DMS153 treated with DMSO at 0.1 percent for 48 hours (cell line): Measurements from ENCODE around the gene SEC22C.
"Not testable (repeated sequence)": the region's sequence is repeated elsewhere in the genome, so short reads cannot be mapped to it uniquely, and the experiment has no call there.

Source experiments
- DNase-seq: peaks from one replicate; lab custom pipeline; 2025; ENCODE audit not compliant: unreplicated experiment; lab: John Stamatoyannopoulos, UW

SEC22C gene

GRCh38 chr3:42582474-42583070 lies 805 bp upstream of the SEC22C start:
- DNase-seq: no peak

GRCh38 chr3:42581400-42581708 lies 413 bp downstream of the SEC22C start:
- DNase-seq: no peak

- not testable (repeated sequence) for DNase-seq
Observed at GRCh38 chr3:42579346-42579745, 2.4 kb downstream of the SEC22C start.

GRCh38 chr3:42578054-42578453 lies 3.7 kb downstream of the SEC22C start:
- DNase-seq: no peak

- DNase-seq: no peak
Observed at GRCh38 chr3:42575137-42575741, 6.5 kb downstream of the SEC22C start.

GRCh38 chr3:42572278-42572677 lies 9.5 kb downstream of the SEC22C start:
- no peak for DNase-seq

- DNase-seq: no peak
Observed at GRCh38 chr3:42569593-42570142, 12.1 kb downstream of the SEC22C start.

- no peak for DNase-seq
Observed at GRCh38 chr3:42562047-42562907, 19.5 kb downstream of the SEC22C start.

- DNase-seq: no peak
Observed at GRCh38 chr3:42557854-42558253, 23.9 kb downstream of the SEC22C start.

GRCh38 chr3:42556817-42557216 lies 24.9 kb downstream of the SEC22C start:
- not testable (repeated sequence) for DNase-seq

- DNase-seq: no peak
Observed at GRCh38 chr3:42556089-42556632, 25.6 kb downstream of the SEC22C start.

- DNase-seq: no peak
Observed at GRCh38 chr3:42552830-42553229, 28.9 kb downstream of the SEC22C start.

GRCh38 chr3:42550250-42550649 lies 31.5 kb downstream of the SEC22C start:
- no peak for DNase-seq

- no peak for DNase-seq
Observed at GRCh38 chr3:42549131-42549530, 32.6 kb downstream of the SEC22C start.

- peak; percentile 24 for DNase-seq
Observed at GRCh38 chr3:42547401-42547945, 34.3 kb downstream of the SEC22C start.

GRCh38 chr3:42546691-42547213 lies 35.0 kb downstream of the SEC22C start:
- no peak for DNase-seq

GRCh38 chr3:42545284-42545900 lies 36.4 kb downstream of the SEC22C start:
- no peak for DNase-seq

- DNase-seq: peak; percentile 29
Observed at GRCh38 chr3:42544492-42545283, 37.1 kb downstream of the SEC22C start.

GRCh38 chr3:42541079-42541478 lies 40.7 kb downstream of the SEC22C start:
- DNase-seq: no peak
